ENCODE measurements around the gene CCDC24.
A peak's percentile ranks its signal among the peaks of the same experiment; 100 is the strongest.

Gene CCDC24

GRCh38 chr1:44012404-44012803, 21.0 kb downstream of the CCDC24 start:
- no peak for TF ChIP-seq CTCF (conservative IDR thresholded peaks at IDR 0.05; ENCODE audit: low read depth, low read length)

GRCh38 chr1:44012941-44013609, 21.7 kb downstream of the CCDC24 start:
- DNase-seq (ENCODE audit: low read depth), result peak; percentile 54
- TF ChIP-seq CTCF (conservative IDR thresholded peaks at IDR 0.05; ENCODE audit: low read depth, low read length), result no peak
- H3K4me3 ChIP-seq (ENCODE audit: low read length), result no peak overlapping the region

More at GRCh38 chr1:44012404-44012803, 21.0 kb downstream of the CCDC24 start:
- no peak for DNase-seq (ENCODE audit: low read depth)
- no peak overlapping the region for H3K4me3 ChIP-seq (ENCODE audit: low read length)

GRCh38 chr1:44013949-44014348, 22.6 kb downstream of the CCDC24 start:
- no peak for DNase-seq (ENCODE audit: low read depth)
- TF ChIP-seq CTCF (conservative IDR thresholded peaks at IDR 0.05; ENCODE audit: low read depth, low read length), result no peak
- no peak overlapping the region for H3K4me3 ChIP-seq (ENCODE audit: low read length)

- no peak for TF ChIP-seq CTCF (conservative IDR thresholded peaks at IDR 0.05; ENCODE audit: low read depth, low read length)
- no peak overlapping the region for H3K4me3 ChIP-seq (ENCODE audit: low read length)
These were observed 23.1 kb downstream of the CCDC24 start for GRCh38 chr1:44014365-44015104.

GRCh38 chr1:44015206-44015605, 23.8 kb downstream of the CCDC24 start:
- H3K4me3 ChIP-seq (ENCODE audit: low read length), result no peak overlapping the region
- no peak for TF ChIP-seq CTCF (conservative IDR thresholded peaks at IDR 0.05; ENCODE audit: low read depth, low read length)
- DNase-seq (ENCODE audit: low read depth), result no peak

More at GRCh38 chr1:44014365-44015104, 23.1 kb downstream of the CCDC24 start:
- DNase-seq (ENCODE audit: low read depth), result no peak

GRCh38 chr1:44016041-44016889, 24.9 kb downstream of the CCDC24 start:
- no peak overlapping the region for H3K4me3 ChIP-seq (ENCODE audit: low read length)
- no peak for TF ChIP-seq CTCF (conservative IDR thresholded peaks at IDR 0.05; ENCODE audit: low read depth, low read length)
- no peak for DNase-seq (ENCODE audit: low read depth)

Data from retinal pigment epithelial cell (primary cell).